Effector memory CD8-positive, alpha-beta T cell (primary cell): Measurements from ENCODE around the gene SLC27A5.
"Not testable (repeated sequence)": the region's sequence is repeated elsewhere in the genome, so short reads cannot be mapped to it uniquely, and the experiment has no call there.

Experiments
- ATAC-seq: fragments of 150-1000 bp; cut with Tn5 transposase; replicated peaks from 2 replicates; pipeline ENCODE4 v1.10.0; 2021; ENCODE audit warnings: mild to moderate bottlenecking, moderate library complexity
- DNase-seq, 3 experiments: peaks; one replicate each; pipeline ENCODE4 v3.0.0; 2021
- H3K27ac Mint-ChIP-seq, 2 donors: one replicate each; pipeline ENCODE4 v1.8.0; 2022; ENCODE audit warnings: mild to moderate bottlenecking in 2 of 2, mixed read lengths in 2 of 2, moderate library complexity in 2 of 2
- H3K27me3 Mint-ChIP-seq, 2 donors: one replicate each; pipeline ENCODE4 v1.8.0; 2022; ENCODE audit warnings: mixed read lengths in 2 of 2
- H3K36me3 Mint-ChIP-seq: one replicate; pipeline ENCODE4 v1.8.0; 2022; ENCODE audit warnings: mild to moderate bottlenecking, moderate library complexity, mixed read lengths; ENCODE audit not compliant: insufficient read depth
- H3K4me1 Mint-ChIP-seq, 2 donors: one replicate each; pipeline ENCODE4 v1.8.0; 2022; ENCODE audit warnings: low read depth in 2 of 2, mixed read lengths in 2 of 2
- H3K4me3 Mint-ChIP-seq, 2 donors: one replicate each; pipeline ENCODE4 v1.8.0; 2022; ENCODE audit warnings: mild to moderate bottlenecking in 2 of 2, mixed read lengths in 2 of 2, moderate library complexity in 2 of 2
- H3K9me3 Mint-ChIP-seq, 2 donors: one replicate each; pipeline ENCODE4 v1.8.0; 2022; ENCODE audit warnings: mixed read lengths in 2 of 2

The SLC27A5 gene

GRCh38 chr19:58450856-58451357, 60.9 kb downstream of the SLC27A5 start:
- Mint-ChIP-seq H3K36me3 (peaks cover 16% of the 10 kb centered on the region), H3K4me3 (peak overlapping the region; percentile 88 to 94), H3K4me1 (peaks cover 18 to 19% of the 10 kb centered on the region in 2 donors), H3K27me3 (peaks cover 31 to 35% of the 10 kb centered on the region in 2 donors), H3K9me3 (peaks cover 0 to 2% of the 10 kb centered on the region in 2 donors), H3K27ac (peak overlapping the region; percentile 47 to 92)
- no peak for DNase-seq
- peak; percentile 14 for ATAC-seq

GRCh38 chr19:58449980-58450379, 61.8 kb downstream of the SLC27A5 start:
- Mint-ChIP-seq H3K36me3 (peaks cover 13% of the 10 kb centered on the region), H3K27me3 (peaks cover 31 to 36% of the 10 kb centered on the region in 2 donors), H3K27ac (peak overlapping the region; percentile 47 to 92), H3K4me1 (peaks cover 18 to 19% of the 10 kb centered on the region in 2 donors)
- ATAC-seq, H3K9me3 Mint-ChIP-seq, H3K4me3 Mint-ChIP-seq, DNase-seq: not testable (repeated sequence)

DNA sequence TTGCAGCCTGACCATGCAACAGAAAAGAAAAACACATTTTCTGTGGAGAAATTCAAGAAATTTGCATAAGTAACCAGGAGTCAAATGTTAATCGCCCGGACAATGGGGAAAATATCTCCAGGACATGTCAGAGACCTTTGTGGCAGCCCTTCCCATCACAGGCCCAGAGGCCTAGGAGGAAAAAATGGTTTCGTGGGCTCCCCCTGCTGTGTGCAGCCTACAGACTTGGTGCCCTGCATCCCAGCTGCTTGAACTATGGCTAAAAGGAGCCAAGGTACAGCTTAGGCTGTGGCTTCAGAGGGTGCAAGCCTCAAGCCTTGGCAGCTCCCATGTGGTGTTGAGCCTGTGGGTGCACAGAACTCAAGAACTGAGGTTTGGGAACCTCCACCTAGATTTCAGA, 62.9 kb downstream of the SLC27A5 start:
- Mint-ChIP-seq H3K4me1 (peaks cover 19 to 21% of the 10 kb centered on the region in 2 donors), H3K27me3 (peaks cover 31 to 48% of the 10 kb centered on the region in 2 donors), H3K36me3 (peaks cover 13% of the 10 kb centered on the region)
- not testable (repeated sequence) for H3K4me3 Mint-ChIP-seq, H3K9me3 Mint-ChIP-seq, H3K27ac Mint-ChIP-seq, ATAC-seq, DNase-seq
